Osteocyte (in vitro differentiated cells): Measurements from ENCODE around the gene LENEP. TPM values are rescaled to one million over a fixed set of nuclear protein-coding genes. Genes with fewer than 3 reads are reported as not detected.

Source experiments
- DNase-seq: peaks from one replicate; pipeline ENCODE4 v3.0.0; 2021; ENCODE audit warnings: mixed read lengths; ENCODE audit not compliant: unreplicated experiment; ENCODE audit errors: extremely low spot score
- H3K27ac Mint-ChIP-seq: one replicate; pipeline ENCODE4 v1.8.0; 2021; ENCODE audit warnings: mild to moderate bottlenecking, mixed read lengths; ENCODE audit not compliant: unreplicated experiment
- H3K27me3 Mint-ChIP-seq: one replicate; pipeline ENCODE4 v1.8.0; 2021; ENCODE audit warnings: mixed read lengths; ENCODE audit not compliant: unreplicated experiment
- H3K36me3 Mint-ChIP-seq: one replicate; pipeline ENCODE4 v1.8.0; 2021; ENCODE audit warnings: mixed read lengths; ENCODE audit not compliant: unreplicated experiment
- H3K4me1 Mint-ChIP-seq: one replicate; pipeline ENCODE4 v1.8.0; 2021; ENCODE audit warnings: mixed read lengths; ENCODE audit not compliant: unreplicated experiment
- H3K4me3 Mint-ChIP-seq: one replicate; pipeline ENCODE4 v1.8.0; 2021; ENCODE audit warnings: mild to moderate bottlenecking, moderate library complexity, mixed read lengths; ENCODE audit not compliant: unreplicated experiment
- H3K9me3 Mint-ChIP-seq: one replicate; pipeline ENCODE4 v1.8.0; 2021; ENCODE audit warnings: mixed read lengths; ENCODE audit not compliant: unreplicated experiment
- long read RNA-seq: library from polyadenylated mRNA; unstranded; transcript quantifications from one replicate; pipeline ENCODE4 v2.0.0, GENCODE V29; 2021
- total RNA-seq: library from RNA; stranded (reverse); gene quantifications from 2 replicates; pipeline ENCODE4 v1.2.1, GENCODE V29; 2021
- TF ChIP-seq, protein P1 (sequence below): fragments of 200-600 bp; sonication (generic); IDR thresholded peaks from 2 replicates; pipeline ENCODE4 v1.5.0; 2021; ENCODE audit warnings: antibody characterized with exemption, mild to moderate bottlenecking, moderate library complexity

Gene LENEP, protein sequence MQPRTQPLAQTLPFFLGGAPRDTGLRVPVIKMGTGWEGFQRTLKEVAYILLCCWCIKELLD
- not detected in 2 replicates for total RNA-seq
- long read RNA-seq, partial matches to known transcripts, result 0 of 1 reads
- long read RNA-seq, other reads (novel, unspliced or antisense), result 0 of 1 reads

DNA sequence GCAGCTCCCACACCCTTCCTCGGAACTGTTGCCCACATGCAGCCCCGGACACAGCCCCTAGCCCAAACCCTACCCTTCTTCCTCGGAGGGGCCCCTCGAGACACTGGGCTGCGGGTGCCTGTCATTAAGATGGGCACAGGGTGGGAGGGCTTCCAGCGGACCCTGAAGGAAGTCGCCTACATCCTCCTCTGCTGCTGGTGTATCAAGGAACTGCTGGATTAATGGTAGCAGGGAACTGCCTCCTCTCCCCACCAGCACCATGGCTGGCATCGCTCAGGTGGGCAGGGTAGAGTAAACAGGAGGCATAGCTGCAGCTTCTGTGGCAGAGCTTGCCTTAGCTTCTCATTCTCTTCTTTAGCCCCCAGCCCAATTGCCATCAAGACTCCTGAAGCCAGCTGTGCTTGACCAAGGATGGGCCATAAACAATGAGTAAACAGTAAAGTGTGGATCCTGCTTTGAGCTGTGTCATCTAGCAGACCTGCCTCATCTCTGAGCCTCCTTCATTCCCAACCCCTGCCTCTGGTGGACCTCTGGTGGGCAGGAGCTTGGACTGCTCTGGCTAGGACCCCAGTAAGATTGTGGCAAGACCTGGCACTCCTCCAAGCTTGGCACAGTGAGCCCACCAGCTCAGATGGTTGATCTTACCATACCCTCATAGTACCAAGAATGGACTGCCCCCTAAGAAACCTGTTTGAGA lies at the start of gene LENEP:
Gene LENEP, plus strand, starts transcription at position 15 of the 697 bp plus-strand sequence. Its CDS starts 22 bp downstream, at position 37.
- Mint-ChIP-seq H3K4me3 (no peak within 1 kb of the TSS), H3K36me3 (peaks cover 2% of the 10 kb centered on the region), H3K27me3 (no peaks in the 10 kb centered on the region), H3K9me3 (no peaks in the 10 kb centered on the region), H3K27ac (peak within 1 kb of the TSS; percentile 50), H3K4me1 (peaks cover 9% of the 10 kb centered on the region)
- TF ChIP-seq, protein P1, sequence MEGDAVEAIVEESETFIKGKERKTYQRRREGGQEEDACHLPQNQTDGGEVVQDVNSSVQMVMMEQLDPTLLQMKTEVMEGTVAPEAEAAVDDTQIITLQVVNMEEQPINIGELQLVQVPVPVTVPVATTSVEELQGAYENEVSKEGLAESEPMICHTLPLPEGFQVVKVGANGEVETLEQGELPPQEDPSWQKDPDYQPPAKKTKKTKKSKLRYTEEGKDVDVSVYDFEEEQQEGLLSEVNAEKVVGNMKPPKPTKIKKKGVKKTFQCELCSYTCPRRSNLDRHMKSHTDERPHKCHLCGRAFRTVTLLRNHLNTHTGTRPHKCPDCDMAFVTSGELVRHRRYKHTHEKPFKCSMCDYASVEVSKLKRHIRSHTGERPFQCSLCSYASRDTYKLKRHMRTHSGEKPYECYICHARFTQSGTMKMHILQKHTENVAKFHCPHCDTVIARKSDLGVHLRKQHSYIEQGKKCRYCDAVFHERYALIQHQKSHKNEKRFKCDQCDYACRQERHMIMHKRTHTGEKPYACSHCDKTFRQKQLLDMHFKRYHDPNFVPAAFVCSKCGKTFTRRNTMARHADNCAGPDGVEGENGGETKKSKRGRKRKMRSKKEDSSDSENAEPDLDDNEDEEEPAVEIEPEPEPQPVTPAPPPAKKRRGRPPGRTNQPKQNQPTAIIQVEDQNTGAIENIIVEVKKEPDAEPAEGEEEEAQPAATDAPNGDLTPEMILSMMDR, result no peak
- DNase-seq, result no peak

DNA sequence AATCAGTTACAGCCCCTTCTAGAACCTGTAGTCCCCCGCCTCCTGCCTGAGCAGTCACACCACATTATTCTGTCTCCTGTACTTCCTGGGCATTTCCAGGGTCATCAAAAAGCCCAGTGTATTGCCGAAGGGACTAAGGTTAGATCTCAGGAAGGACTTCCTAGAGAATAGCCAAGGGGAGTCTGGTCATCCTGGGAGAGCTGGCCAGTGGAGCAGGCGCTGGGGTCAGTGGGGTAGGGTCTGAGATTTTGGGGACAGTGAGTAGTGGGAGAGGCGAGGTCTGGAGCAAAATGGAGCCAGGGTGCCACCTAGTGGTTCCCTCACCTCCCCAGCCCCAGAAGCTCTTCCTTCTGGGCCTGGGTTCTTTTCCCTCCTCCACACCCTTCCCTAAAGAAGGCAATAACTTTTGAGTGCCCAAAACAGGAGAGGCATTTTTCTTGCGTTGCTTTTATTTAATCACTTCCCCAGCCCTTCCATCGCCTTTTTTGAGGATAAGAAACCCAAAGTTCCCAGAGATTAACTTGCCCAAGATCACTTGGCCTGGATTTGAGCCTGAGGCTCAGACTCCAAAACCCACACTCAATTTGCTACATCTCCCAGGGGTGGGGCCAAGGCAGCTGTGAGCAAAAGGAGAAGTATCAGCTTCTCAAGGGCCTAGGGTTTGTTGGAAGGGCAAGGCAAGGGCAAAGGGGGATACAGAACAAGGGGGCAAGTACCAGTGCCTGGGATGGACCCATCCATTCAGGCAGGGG lies 49.6 kb upstream of the LENEP start:
- Mint-ChIP-seq H3K36me3 (peaks cover 8% of the 10 kb centered on the region), H3K27me3 (no peaks in the 10 kb centered on the region), H3K9me3 (no peaks in the 10 kb centered on the region), H3K4me3 (no peak overlapping the region), H3K27ac (peak overlapping the region; percentile 37), H3K4me1 (peaks cover 3% of the 10 kb centered on the region)
- TF ChIP-seq, protein P1, result peak; percentile 80
- DNase-seq, result no peak

DNA sequence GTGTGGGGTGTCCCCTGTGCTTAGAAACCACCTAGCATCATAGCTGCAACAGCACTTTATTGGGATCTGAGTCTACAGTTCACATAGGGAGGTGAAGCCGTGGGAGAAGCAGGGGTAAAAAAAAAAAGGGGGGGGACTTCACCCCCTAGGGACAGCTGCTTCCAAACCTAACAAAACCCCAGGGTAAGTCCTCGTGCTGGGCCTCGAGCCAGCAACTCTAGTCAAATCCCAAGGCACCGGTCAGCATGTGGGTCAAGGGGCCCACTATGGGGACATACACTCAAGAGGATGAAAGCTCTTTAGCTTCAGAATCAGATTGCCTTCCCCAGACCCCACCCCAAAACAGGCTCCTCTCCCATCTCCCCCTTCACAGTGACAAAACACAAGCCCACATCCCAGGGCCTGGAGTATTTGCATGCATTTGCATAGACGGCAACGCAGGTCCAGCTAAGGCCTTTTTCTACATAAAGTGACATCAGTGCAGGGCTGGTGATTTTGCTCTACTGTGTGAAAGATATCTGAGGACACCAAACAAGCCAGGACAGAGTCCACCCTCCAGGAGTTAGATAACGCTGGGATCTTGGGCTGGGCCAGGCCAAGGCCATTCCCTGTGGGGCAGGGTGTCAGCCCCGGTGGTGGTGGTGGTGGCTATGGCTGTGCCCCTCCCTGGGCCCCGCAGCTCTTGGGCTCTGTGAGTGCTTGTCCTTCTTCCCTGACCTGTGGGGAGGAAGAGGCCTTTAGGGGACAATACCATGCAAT lies 48.8 kb upstream of the LENEP start:
- H3K4me3 Mint-ChIP-seq, result no peak overlapping the region
- H3K27me3 Mint-ChIP-seq, result no peaks in the 10 kb centered on the region
- peaks cover 9% of the 10 kb centered on the region for H3K36me3 Mint-ChIP-seq
- H3K9me3 Mint-ChIP-seq, result no peaks in the 10 kb centered on the region
- no peak for DNase-seq
- TF ChIP-seq, protein P1, result no peak
- H3K27ac Mint-ChIP-seq, result no peak overlapping the region
- no peaks in the 10 kb centered on the region for H3K4me1 Mint-ChIP-seq

DNA sequence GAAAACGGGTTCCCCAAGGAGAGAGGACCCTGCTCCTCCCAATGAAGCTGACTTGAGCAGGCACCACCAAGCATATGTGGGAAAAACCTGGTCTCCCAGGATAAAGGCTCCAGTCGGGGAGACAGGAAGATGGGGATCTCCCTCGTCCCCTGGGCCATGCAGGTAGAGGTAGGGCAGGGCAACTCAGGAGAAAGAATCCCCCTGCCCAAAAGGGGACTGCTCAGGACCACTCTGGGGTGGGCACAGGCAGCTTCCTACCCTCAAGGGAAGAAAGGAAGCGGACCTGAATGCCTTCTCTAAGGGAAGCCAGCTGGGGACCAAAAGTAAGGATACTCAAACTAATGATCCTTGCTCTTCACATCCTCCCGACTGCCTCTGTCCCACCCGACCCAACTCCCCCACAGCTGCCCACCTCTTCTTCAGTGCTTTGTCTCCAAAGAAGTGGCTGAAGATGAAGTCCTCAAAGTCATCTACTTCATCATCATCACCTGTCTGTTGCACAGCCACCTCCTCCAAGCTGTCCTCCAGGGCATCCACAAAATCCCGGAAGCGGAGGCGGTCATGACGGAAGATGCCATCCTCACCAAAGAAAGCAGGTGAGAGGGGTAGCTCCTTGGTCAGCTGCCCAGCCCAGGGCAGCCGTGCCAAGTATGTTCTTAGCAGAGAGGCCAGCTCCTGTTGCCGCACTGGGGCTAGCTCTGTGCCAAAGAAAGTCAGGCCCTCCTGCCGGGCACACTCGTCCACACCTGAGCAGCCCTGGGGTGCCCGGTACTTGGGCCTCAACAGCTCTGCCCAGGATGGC lies 48.0 kb upstream of the LENEP start:
- Mint-ChIP-seq H3K27me3 (no peaks in the 10 kb centered on the region), H3K4me3 (no peak overlapping the region), H3K9me3 (no peaks in the 10 kb centered on the region), H3K27ac (no peak overlapping the region), H3K4me1 (no peaks in the 10 kb centered on the region), H3K36me3 (peaks cover 9% of the 10 kb centered on the region)
- TF ChIP-seq, protein P1, result no peak
- DNase-seq, result no peak
